ENCODE measurements around the gene NCKAP5L. TPM values are rescaled to one million over a fixed set of nuclear protein-coding genes. Genes with fewer than 3 reads are reported as not detected.

NCKAP5L gene
- total and polyA plus RNA-seq, 2 experiments from 2014 or later, result 10.2 to 37.0 TPM

- Mint-ChIP-seq H3K27me3 (ENCODE audit: insufficient read depth, low read depth, poor library complexity) (peaks cover 12% of the 10 kb centered on the region), H3K9me3 (peaks cover 7% of the 10 kb centered on the region), H3K36me3 (ENCODE audit: low read depth) (peaks cover 9% of the 10 kb centered on the region; the same call in 1 of the 3 replicates), H3K27ac (no peak overlapping the region), H3K4me3 (no peak overlapping the region), H3K4me1 (peaks cover 19% of the 10 kb centered on the region)
- H3K79me2 ChIP-seq (replicated peaks; ENCODE audit: insufficient read depth), result no peaks in the 10 kb centered on the region
- H3K36me3 ChIP-seq (ENCODE audit: insufficient read depth), result no peaks in the 10 kb centered on the region
- no peak overlapping the region for H3K4me3 ChIP-seq
- H3K27me3 ChIP-seq (ENCODE audit: insufficient read depth), result no peaks in the 10 kb centered on the region
- DNase-seq (ENCODE audit: low spot score) (no peak), ATAC-seq (no peak)
- no peaks in the 10 kb centered on the region for H4K20me1 ChIP-seq (replicated peaks; ENCODE audit: insufficient read depth)
- no peaks in the 10 kb centered on the region for H3F3A ChIP-seq (replicated peaks; ENCODE audit: low read depth)
- H3K4me1 ChIP-seq (ENCODE audit: insufficient read depth), result peaks cover 9% of the 10 kb centered on the region; the same call in 1 of the 2 replicates
- H3K9me2 ChIP-seq (ENCODE audit: insufficient read depth), result 0 out of 2 replicates have a peak, but pooled peaks cover 4% of the 10 kb centered on the region
- no peak overlapping the region for H2AFZ ChIP-seq
- no peak overlapping the region; the same call in 1 of the 2 replicates for H3K27ac ChIP-seq (ENCODE audit: low read depth)
- no peak for TF ChIP-seq STAT1 (IDR thresholded peaks at IDR 0.05; ENCODE audit: unreplicated experiment)
- TF ChIP-seq ZNF114 (CRISPR knock-in tag; IDR thresholded peaks at IDR 0.05), result no peak
- no peak for TF ChIP-seq EZH2phosphoT487 (IDR thresholded peaks at IDR 0.05; ENCODE audit: unreplicated experiment)
- no peak for TF ChIP-seq ZNF331 (CRISPR knock-in tag; IDR thresholded peaks at IDR 0.05; ENCODE audit: low read depth)
- no peak for TF ChIP-seq NANOG (IDR thresholded peaks at IDR 0.05; ENCODE audit: borderline replicate concordance)
- no peak for TF ChIP-seq CTCF (conservative IDR thresholded peaks at IDR 0.05; ENCODE audit: low read depth in 2 of 2)
- no peak for TF ChIP-seq REST (IDR thresholded peaks at IDR 0.05; ENCODE audit: unreplicated experiment)
- TF ChIP-seq JUNB (IDR thresholded peaks at IDR 0.05; ENCODE audit: unreplicated experiment), result no peak
- no peak for TF ChIP-seq POLR2AphosphoS5 (IDR thresholded peaks at IDR 0.05; ENCODE audit: low read depth)
- TF ChIP-seq EZH2 (IDR thresholded peaks at IDR 0.05; ENCODE audit: low read depth, unreplicated experiment), result no peak
- no peak for TF ChIP-seq CREB1 (CRISPR knock-in tag; IDR thresholded peaks at IDR 0.05; ENCODE audit: low read depth)
- no peak for TF ChIP-seq ETS1 (IDR thresholded peaks at IDR 0.05)
- H3K4me2 ChIP-seq, result no peak overlapping the region
Measured at GRCh38 chr12:49791700-49792099, 36.5 kb downstream of the NCKAP5L start.

All from GM23338 (cell line).